A549 (cell line): ENCODE results near the gene TMEM217.

ENCODE experiments used
- CHD4 ChIP-seq: fragments of 200-600 bp; sonication (generic); IDR thresholded peaks from 2 replicates; pipeline ENCODE4 v1.6.1; 2016; ENCODE audit warnings: antibody characterized with exemption, mild to moderate bottlenecking, borderline replicate concordance
- CTCF ChIP-seq: fragments of >200 bp; sonication (Bioruptor Twin); formaldehyde crosslinking; IDR thresholded peaks from 3 replicates; pipeline ENCODE4 v1.5.1; 2016
- E2F6 ChIP-seq: IDR thresholded peaks from 2 replicates; pipeline ENCODE4 v1.6.1; 2012; ENCODE audit warnings: low read depth, borderline replicate concordance
- HDAC2 ChIP-seq: fragments of 200-600 bp; sonication (generic); IDR thresholded peaks from 2 replicates; pipeline ENCODE4 v1.6.1; 2016
- MAFK ChIP-seq: fragments of 450-650 bp; IDR thresholded peaks from 2 replicates; pipeline ENCODE4 v1.6.1; 2014; ENCODE audit not compliant: partially characterized antibody
- PBX3 ChIP-seq: IDR thresholded peaks from 2 replicates; pipeline ENCODE4 v1.6.1; 2012
- POLR2A ChIP-seq: IDR thresholded peaks from 2 replicates; pipeline ENCODE4 v1.6.1; 2012; ENCODE audit warnings: mild to moderate bottlenecking, low read length
- REST ChIP-seq: fragments of 200-600 bp; sonication (generic); IDR thresholded peaks from 2 replicates; pipeline ENCODE4 v1.6.1; 2016; ENCODE audit warnings: antibody characterized with exemption, mild to moderate bottlenecking, moderate library complexity
- RFX5 ChIP-seq: fragments of 450-650 bp; IDR thresholded peaks from 2 replicates; pipeline ENCODE4 v1.7.1; 2014; ENCODE audit warnings: antibody characterized with exemption, mild to moderate bottlenecking, moderate library complexity
- RNF2 ChIP-seq: fragments of 200-600 bp; sonication (generic); IDR thresholded peaks from 2 replicates; pipeline ENCODE4 v1.6.1; 2016; ENCODE audit warnings: low read depth, mild to moderate bottlenecking, antibody characterized with exemption, moderate library complexity, borderline replicate concordance
- SMC3 ChIP-seq: fragments of >200 bp; sonication (Bioruptor Twin); formaldehyde crosslinking; IDR thresholded peaks from 3 replicates; pipeline ENCODE4 v1.6.1; 2018; ENCODE audit warnings: inconsistent platforms

GRCh38 chr6:37262446-37263026 is 4.6 kb upstream of the TMEM217 start:
- TF ChIP-seq SMC3: no peak
- no peak for TF ChIP-seq CTCF
- TF ChIP-seq POLR2A: no peak
- TF ChIP-seq CHD4: no peak
- TF ChIP-seq RNF2: no peak
- TF ChIP-seq MAFK: no peak
- TF ChIP-seq HDAC2: no peak
- TF ChIP-seq REST: no peak
- no peak for TF ChIP-seq RFX5
- TF ChIP-seq E2F6: no peak
- TF ChIP-seq PBX3: no peak
